Muscle layer of duodenum (tissue), 2 donors: Measurements from ENCODE around the gene MLLT3.

Experiments used
- H3K27ac ChIP-seq: one replicate; pipeline ENCODE4 v1.7.0; 2013; ENCODE audit warnings: mild to moderate bottlenecking, low read length
- H3K27me3 ChIP-seq: one replicate; pipeline ENCODE4 v1.7.0; 2013; ENCODE audit warnings: low read depth, mild to moderate bottlenecking, control low read depth, low read length
- H3K36me3 ChIP-seq, 2 donors: one replicate each; pipeline ENCODE4 v1.7.0; 2013; ENCODE audit warnings: low read length in 2 of 2, control low read depth in 1 of 2, mild to moderate bottlenecking in 1 of 2; ENCODE audit not compliant: insufficient read depth in 2 of 2, control insufficient read depth in 1 of 2
- H3K4me1 ChIP-seq, 2 donors: one replicate each; pipeline ENCODE4 v1.7.0; 2013; ENCODE audit warnings: low read length in 2 of 2, mild to moderate bottlenecking in 2 of 2, control low read depth in 1 of 2, moderate library complexity in 1 of 2; ENCODE audit not compliant: insufficient read depth in 2 of 2, control insufficient read depth in 1 of 2
- H3K4me3 ChIP-seq, 2 donors: one replicate each; pipeline ENCODE4 v1.7.0; 2013; ENCODE audit warnings: low read length in 2 of 2, low read depth in 1 of 2, mild to moderate bottlenecking in 1 of 2
- H3K9me3 ChIP-seq, 2 donors: one replicate each; pipeline ENCODE4 v1.7.0; 2013; ENCODE audit warnings: low read length in 2 of 2, control low read depth in 1 of 2, mild to moderate bottlenecking in 1 of 2; ENCODE audit not compliant: control insufficient read depth in 1 of 2
- donor health status: healthy.

The MLLT3 gene

DNA sequence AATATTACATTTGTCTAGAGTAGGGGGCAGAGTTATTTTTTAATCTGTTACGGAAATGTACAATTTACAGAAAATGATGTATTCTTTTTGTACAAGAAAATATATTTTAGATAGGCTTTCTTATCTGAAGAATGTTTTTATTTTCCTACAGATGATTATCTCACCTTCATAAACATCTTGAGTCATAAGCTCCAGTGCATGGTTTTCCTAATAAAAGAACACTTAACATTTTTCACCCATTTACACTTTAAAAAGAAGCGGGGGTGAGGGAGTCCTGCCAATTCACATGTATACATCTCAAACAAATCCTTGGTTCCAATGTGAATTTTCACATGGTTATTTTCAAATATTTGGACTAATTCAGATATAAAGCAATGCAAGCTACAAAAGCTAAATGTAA, 85.0 kb downstream of the MLLT3 start:
- H3K4me1 ChIP-seq: no peaks in the 10 kb centered on the region
- peaks cover 0 to 6% of the 10 kb centered on the region in 2 donors for H3K9me3 ChIP-seq
- H3K36me3 ChIP-seq: no peaks in the 10 kb centered on the region
- H3K27me3 ChIP-seq: no peaks in the 10 kb centered on the region
- H3K27ac ChIP-seq: no peak overlapping the region
- no peak overlapping the region for H3K4me3 ChIP-seq

DNA sequence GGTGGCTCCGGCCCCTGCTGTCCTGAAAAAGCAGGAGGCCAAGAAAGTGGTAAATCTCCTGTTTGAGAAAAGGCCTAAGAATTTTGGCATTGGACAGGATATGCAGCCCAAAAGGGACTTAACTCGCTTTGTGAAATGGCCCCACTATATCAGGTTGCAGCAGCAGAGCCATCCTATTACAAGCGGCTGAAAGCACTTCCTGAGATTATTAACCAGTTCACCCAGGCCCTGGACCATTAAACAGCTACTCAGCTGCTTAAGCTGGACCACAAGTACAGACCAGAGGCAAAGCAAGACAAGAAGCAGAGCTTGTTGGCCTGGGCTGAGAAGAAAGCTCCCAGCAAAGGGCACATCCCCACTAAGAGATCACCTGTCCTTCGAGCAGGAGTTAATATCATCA, 89.7 kb downstream of the MLLT3 start:
- H3K4me3 ChIP-seq: no peak overlapping the region
- H3K36me3 ChIP-seq: no peaks in the 10 kb centered on the region
- no peaks in the 10 kb centered on the region for H3K27me3 ChIP-seq
- H3K9me3 ChIP-seq: no peaks in the 10 kb centered on the region
- no peak overlapping the region for H3K27ac ChIP-seq
- H3K4me1 ChIP-seq: no peaks in the 10 kb centered on the region

DNA sequence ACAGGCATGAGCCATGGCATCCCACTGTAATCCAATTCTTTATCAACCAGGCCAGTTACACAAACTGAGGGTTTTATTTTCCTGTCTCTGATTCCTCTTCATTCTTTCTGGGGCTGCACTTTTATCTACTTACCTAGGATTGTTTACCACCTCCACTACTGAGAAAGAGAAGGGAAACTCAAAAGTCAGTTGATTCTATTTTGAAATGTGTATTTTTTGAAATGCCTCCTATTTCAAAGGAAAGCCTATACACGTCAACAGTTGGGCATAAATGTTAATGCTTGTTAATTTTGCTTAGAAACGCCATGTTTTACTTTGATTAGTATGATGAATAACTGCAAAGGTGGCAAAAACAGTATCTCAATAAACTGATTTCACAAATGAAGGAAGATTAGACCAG, 92.5 kb downstream of the MLLT3 start:
- Histone ChIP-seq H3K9me3 (no peaks in the 10 kb centered on the region), H3K4me1 (no peaks in the 10 kb centered on the region), H3K36me3 (no peaks in the 10 kb centered on the region), H3K27ac (no peak overlapping the region), H3K27me3 (no peaks in the 10 kb centered on the region), H3K4me3 (no peak overlapping the region)

DNA sequence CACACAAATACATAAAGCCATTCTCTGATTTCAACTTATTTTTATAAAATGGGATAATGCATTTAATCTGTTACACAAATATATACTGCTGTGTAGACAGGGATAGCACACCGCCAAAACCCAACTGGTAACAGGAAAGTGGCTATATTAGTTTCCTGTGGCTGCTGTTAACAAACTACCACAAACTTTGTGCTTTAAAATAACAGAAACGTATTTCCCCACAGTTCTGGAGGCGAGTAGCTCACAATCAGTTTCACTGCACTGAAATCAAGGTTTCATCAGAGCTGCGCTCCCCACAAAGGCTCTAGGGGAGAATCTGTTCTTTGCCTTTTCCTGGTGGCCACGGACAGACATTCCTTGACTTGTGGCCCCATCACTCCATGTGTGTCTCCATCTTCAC, 94.0 kb downstream of the MLLT3 start:
- Histone ChIP-seq H3K36me3 (no peaks in the 10 kb centered on the region), H3K4me1 (no peaks in the 10 kb centered on the region), H3K27me3 (no peaks in the 10 kb centered on the region), H3K4me3 (no peak overlapping the region), H3K9me3 (no peaks in the 10 kb centered on the region), H3K27ac (no peak overlapping the region)

DNA sequence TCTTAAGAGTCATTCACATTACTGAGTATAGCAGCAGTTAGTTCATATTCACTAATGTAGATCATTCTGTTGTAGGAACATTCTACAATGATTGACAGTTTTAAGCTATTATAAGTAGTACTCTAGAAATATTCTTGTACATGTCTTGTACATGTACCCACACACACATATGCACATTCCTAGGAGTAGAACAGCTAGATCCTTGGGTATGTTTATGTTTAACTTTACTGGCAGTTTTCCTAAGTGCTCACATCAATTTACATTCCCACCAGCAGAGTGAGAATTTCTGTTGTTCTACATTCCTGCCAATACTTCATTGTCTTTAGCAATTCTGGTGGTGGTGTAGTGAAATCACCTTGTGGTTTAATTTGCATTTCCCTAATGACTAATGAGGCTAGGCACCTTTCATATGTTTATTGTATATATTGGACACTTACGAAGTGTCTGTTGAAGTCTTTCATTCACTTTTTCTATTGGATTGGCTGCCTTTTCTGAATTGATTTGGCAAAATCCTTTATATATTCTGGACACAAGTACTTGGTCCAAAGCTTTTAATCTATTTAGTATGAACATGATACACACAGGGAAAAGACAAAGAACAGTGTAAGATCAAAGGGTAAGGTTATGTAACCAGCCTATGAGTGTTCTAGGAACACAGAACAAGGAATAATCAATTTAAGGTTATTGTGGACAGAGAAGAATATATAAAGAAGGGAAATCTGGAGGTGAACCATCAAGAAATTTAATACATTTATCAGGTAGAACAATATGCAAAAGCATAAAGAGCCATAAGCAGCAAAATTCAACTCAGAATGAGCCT, 95.6 kb downstream of the MLLT3 start:
- H3K27ac ChIP-seq: no peak overlapping the region
- H3K27me3 ChIP-seq: no peaks in the 10 kb centered on the region
- no peaks in the 10 kb centered on the region for H3K36me3 ChIP-seq
- H3K9me3 ChIP-seq: no peaks in the 10 kb centered on the region
- no peak overlapping the region for H3K4me3 ChIP-seq
- no peaks in the 10 kb centered on the region for H3K4me1 ChIP-seq

DNA sequence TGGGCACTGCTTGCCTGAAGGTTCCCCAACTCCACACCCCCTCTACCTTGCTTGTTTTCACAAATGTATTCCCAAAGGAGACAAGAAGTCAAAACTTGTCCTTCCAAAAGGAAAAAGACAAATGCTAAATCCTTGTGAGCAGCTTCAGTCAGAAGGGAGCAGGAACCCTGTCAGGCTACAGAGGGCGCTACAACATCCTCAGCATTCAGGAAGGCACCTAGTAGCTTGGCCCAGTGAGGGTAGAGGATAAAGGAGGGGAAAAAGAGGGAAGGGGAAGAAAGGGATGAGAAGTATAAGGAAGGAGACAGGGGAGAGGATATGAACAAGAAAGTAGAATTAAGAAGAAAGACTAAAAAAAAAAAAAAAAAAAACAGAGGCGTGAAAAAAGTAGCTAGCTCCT, 97.5 kb downstream of the MLLT3 start:
- H3K27me3 ChIP-seq: no peaks in the 10 kb centered on the region
- no peak overlapping the region for H3K27ac ChIP-seq
- no peak overlapping the region for H3K4me3 ChIP-seq
- H3K4me1 ChIP-seq: no peaks in the 10 kb centered on the region
- H3K9me3 ChIP-seq: no peaks in the 10 kb centered on the region
- no peaks in the 10 kb centered on the region for H3K36me3 ChIP-seq

DNA sequence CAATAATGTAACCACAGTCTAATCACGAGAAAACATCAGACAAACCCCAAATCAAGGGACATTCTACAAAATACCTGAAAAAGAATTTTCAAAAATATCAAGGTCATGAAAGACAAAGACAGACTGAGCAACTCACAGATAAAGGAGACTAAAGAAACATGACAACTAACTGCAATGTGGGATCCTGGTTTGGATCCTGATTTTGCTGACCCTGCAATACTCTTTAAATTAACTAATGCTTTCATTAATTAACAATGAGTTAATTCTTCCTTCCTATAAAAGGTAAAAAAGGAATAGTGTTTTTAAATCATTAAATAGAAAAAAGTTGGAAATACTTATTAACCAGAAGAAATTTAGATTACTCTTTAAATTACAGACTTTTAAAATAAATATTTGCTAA, 103.6 kb downstream of the MLLT3 start:
- no peaks in the 10 kb centered on the region for H3K36me3 ChIP-seq
- H3K4me3 ChIP-seq: no peak overlapping the region
- no peaks in the 10 kb centered on the region for H3K27me3 ChIP-seq

DNA sequence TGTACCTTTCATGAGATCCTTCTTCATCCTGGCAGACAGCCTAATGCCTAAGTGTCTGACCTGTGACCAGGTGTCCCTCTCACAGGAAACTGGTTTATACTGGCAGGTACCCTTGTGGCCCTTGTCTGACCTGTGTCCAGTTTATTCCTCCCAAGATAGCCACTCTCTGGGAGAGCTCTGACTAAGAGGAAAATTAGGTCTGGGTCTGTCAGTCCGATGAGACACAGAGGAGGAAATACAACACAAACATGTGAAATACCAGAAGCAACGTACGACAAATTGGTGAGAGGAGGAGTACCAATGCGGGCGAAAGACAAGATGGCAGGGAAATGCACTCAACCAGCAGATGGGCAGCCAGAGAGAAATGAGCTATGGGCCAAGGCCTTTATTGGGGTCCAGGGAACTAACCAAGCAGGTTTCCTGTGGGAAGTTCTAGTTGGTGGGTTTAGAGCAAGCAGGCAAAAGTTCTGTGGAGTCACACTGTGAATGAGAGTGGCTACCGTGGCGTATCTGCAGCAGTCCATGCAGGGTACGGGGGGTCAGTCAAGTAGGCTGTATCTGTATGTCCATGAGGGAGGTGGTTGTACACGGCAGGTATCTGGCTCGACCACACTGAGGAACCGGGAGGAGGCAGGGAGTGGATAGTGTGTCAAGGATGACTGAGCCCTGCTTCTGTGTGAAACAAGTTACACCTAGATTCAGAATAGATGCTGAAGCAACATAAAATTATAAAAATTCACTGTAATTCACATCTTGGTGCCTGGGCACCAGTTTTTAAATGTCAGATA, 109.0 kb downstream of the MLLT3 start:
- Histone ChIP-seq H3K27me3 (no peaks in the 10 kb centered on the region), H3K27ac (no peak overlapping the region), H3K36me3 (no peaks in the 10 kb centered on the region), H3K4me3 (no peak overlapping the region), H3K4me1 (peaks cover 0 to 10% of the 10 kb centered on the region in 2 donors), H3K9me3 (no peaks in the 10 kb centered on the region)

More for the DNA sequence above, 103.6 kb downstream of the MLLT3 start:
- Histone ChIP-seq H3K9me3 (no peaks in the 10 kb centered on the region), H3K4me1 (no peaks in the 10 kb centered on the region), H3K27ac (no peak overlapping the region)

DNA sequence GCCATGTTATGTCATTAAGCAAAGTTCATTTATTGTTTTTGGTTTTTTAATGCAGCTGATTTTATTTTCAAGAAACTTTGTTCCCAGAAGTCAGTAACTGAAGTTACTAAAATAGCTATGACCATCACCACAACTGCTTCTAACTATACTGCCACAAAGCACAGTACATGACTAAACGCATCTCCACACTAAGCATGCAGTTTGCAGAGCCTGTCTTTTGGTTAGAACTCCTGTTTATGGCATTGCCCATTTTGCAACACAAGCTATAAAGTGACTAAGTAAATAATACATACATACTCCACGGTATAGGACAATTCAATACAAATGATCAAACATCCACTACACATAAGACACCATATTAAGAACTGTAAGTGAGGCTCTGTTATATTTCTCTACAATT, 109.7 kb downstream of the MLLT3 start:
- no peaks in the 10 kb centered on the region for H3K36me3 ChIP-seq
- H3K27me3 ChIP-seq: no peaks in the 10 kb centered on the region
- peaks cover 0 to 10% of the 10 kb centered on the region in 2 donors for H3K4me1 ChIP-seq
- H3K4me3 ChIP-seq: no peak overlapping the region
- H3K27ac ChIP-seq: no peak overlapping the region
- H3K9me3 ChIP-seq: no peaks in the 10 kb centered on the region

DNA sequence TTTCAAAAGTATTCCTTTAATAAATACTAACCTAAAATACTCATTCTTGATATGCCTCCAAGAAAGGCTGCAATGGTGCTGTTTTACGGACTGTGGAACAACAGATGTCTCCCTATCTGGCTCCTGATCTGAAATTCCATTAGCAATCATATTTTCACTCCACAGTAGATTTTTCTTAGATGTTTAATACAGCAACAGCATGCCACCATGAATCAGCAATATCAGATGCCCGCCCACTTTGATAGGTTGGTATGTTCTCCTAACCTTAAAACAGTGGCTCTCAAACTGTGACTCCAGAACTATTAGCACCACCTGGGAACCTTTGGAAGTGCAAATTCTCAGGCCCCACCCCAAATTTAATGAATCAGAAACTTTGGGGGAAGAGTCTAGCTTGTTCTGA, 110.2 kb downstream of the MLLT3 start:
- H3K9me3 ChIP-seq: no peaks in the 10 kb centered on the region
- H3K4me1 ChIP-seq: peaks cover under 1 to 10% of the 10 kb centered on the region in 2 donors
- no peak overlapping the region for H3K27ac ChIP-seq
- H3K4me3 ChIP-seq: no peak overlapping the region
- H3K27me3 ChIP-seq: no peaks in the 10 kb centered on the region
- no peaks in the 10 kb centered on the region for H3K36me3 ChIP-seq

DNA sequence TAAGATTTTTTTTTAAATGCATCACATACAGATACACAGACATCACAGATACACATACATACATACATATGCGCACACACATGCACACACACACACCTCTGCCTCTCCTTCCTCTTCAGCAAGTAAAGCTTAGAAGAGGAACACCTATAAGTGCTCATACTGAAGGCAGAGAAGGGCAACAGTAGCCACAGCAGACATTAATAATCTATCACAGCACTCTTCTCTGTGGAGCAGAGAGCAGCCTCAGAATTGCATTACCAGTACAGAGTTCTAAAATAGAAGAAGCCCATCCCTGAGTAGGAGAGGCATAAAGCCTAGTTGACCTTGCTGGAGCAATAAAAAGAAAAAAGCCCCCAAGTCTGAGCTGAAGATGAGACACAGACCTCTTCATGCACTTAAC, 110.6 kb downstream of the MLLT3 start:
- Histone ChIP-seq H3K27me3 (no peaks in the 10 kb centered on the region), H3K4me1 (peaks cover 5 to 10% of the 10 kb centered on the region in 2 donors), H3K9me3 (no peaks in the 10 kb centered on the region), H3K27ac (no peak overlapping the region), H3K4me3 (no peak overlapping the region), H3K36me3 (no peaks in the 10 kb centered on the region)
